Mesendoderm (in vitro differentiated cells): ENCODE results near the gene PLEKHG3.
A peak's percentile ranks its signal among the peaks of the same experiment; 100 is the strongest.

ENCODE experiments used
- DNase-seq: peaks from one replicate; pipeline ENCODE4 v3.0.0; 2013
- H2AK5ac ChIP-seq: 2 replicates; pipeline ENCODE4 v1.6.1; 2013; ENCODE audit warnings: low read length, inconsistent platforms
- H2BK120ac ChIP-seq: 2 replicates; pipeline ENCODE4 v1.6.1; 2013; ENCODE audit warnings: low read depth, mild to moderate bottlenecking, low read length, moderate library complexity, mixed read lengths
- H2BK15ac ChIP-seq: replicated peaks from 2 replicates; pipeline ENCODE4 v1.6.1; 2013; ENCODE audit warnings: low read depth, mild to moderate bottlenecking, moderate library complexity
- H2BK5ac ChIP-seq: 2 replicates; pipeline ENCODE4 v1.6.1; 2013; ENCODE audit warnings: low read length, inconsistent platforms
- H3K18ac ChIP-seq: 2 replicates; pipeline ENCODE4 v1.6.1; 2013; ENCODE audit warnings: mild to moderate bottlenecking, low read length, mixed read lengths
- H3K23ac ChIP-seq: one replicate; pipeline ENCODE4 v1.6.1; 2013; ENCODE audit warnings: low read length
- H3K27ac ChIP-seq: 2 replicates; pipeline ENCODE4 v1.5.1; 2013; ENCODE audit warnings: low read depth, mild to moderate bottlenecking, inconsistent platforms, low read length, moderate library complexity
- H3K27me3 ChIP-seq: 2 replicates; pipeline ENCODE4 v1.6.1; 2013; ENCODE audit warnings: low read length, control low read depth, mild to moderate bottlenecking, inconsistent platforms; ENCODE audit not compliant: insufficient read depth, poor library complexity
- H3K36me3 ChIP-seq: 2 replicates; pipeline ENCODE4 v1.6.1; 2013; ENCODE audit warnings: low read length, inconsistent platforms; ENCODE audit not compliant: control insufficient read depth, insufficient read depth
- H3K4ac ChIP-seq: one replicate; pipeline ENCODE4 v1.6.1; 2013; ENCODE audit warnings: low read depth, mild to moderate bottlenecking, low read length, moderate library complexity
- H3K4me1 ChIP-seq: 2 replicates; pipeline ENCODE4 v1.6.1; 2013; ENCODE audit warnings: low read depth, low read length, inconsistent platforms; ENCODE audit not compliant: control insufficient read depth
- H3K4me2 ChIP-seq: 2 replicates; pipeline ENCODE4 v1.6.1; 2013; ENCODE audit warnings: low read length
- H3K4me3 ChIP-seq: 2 replicates; pipeline ENCODE4 v1.5.1; 2013; ENCODE audit warnings: mild to moderate bottlenecking, low read length
- H3K56ac ChIP-seq: one replicate; pipeline ENCODE4 v1.6.1; 2013; ENCODE audit warnings: low read length
- H3K79me1 ChIP-seq: 2 replicates; pipeline ENCODE4 v1.6.1; 2013; ENCODE audit warnings: low read length, inconsistent platforms
- H3K79me2 ChIP-seq: 2 replicates; pipeline ENCODE4 v1.6.1; 2013; ENCODE audit warnings: mild to moderate bottlenecking, low read length; ENCODE audit not compliant: control insufficient read depth, insufficient read depth
- H3K9ac ChIP-seq: 2 replicates; pipeline ENCODE4 v1.6.1; 2013; ENCODE audit warnings: low read length, inconsistent platforms
- H4K5ac ChIP-seq: one replicate; pipeline ENCODE4 v1.6.1; 2013; ENCODE audit warnings: low read length
- H4K8ac ChIP-seq: one replicate; pipeline ENCODE4 v1.6.1; 2013; ENCODE audit warnings: low read depth, mild to moderate bottlenecking, control low read depth, low read length, moderate library complexity
- WGBS: extraction: QIAGEN DNeasy Blood & Tissue Kit; methylation state at CpG from one replicate; pipeline ENCODE4 v1.1.7; 2013; ENCODE audit warnings: low lambda C conversion rate, missing lambda C conversion rate; ENCODE audit not compliant: insufficient coverage; ENCODE audit errors: extremely low coverage; 5-methylcytosine and 5-hydroxymethylcytosine counted together

PLEKHG3 gene

GRCh38 chr14:64745511-64746091 lies 41.4 kb downstream of the PLEKHG3 start:
- Histone ChIP-seq H2BK15ac (no peak overlapping the region), H2AK5ac (no peak overlapping the region), H3K23ac (no peak overlapping the region), H4K8ac (no peak overlapping the region), H2BK120ac (no peak overlapping the region), H3K4me2 (no peak overlapping the region), H3K4me1 (no peaks in the 10 kb centered on the region), H3K79me1 (no peaks in the 10 kb centered on the region), H2BK5ac (no peak overlapping the region), H4K5ac (no peak overlapping the region), H3K18ac (no peak overlapping the region), H3K27me3 (no peaks in the 10 kb centered on the region), H3K4me3 (no peak overlapping the region), H3K4ac (no peak overlapping the region), H3K79me2 (no peaks in the 10 kb centered on the region), H3K56ac (no peak overlapping the region), H3K9ac (no peak overlapping the region), H3K27ac (no peak overlapping the region), H3K36me3 (peaks cover 16% of the 10 kb centered on the region)
- peak; percentile 76 for DNase-seq
- whole genome bisulfite sequencing, result no CpG with 5 or more reads among the region's 8 CpGs

DNA sequence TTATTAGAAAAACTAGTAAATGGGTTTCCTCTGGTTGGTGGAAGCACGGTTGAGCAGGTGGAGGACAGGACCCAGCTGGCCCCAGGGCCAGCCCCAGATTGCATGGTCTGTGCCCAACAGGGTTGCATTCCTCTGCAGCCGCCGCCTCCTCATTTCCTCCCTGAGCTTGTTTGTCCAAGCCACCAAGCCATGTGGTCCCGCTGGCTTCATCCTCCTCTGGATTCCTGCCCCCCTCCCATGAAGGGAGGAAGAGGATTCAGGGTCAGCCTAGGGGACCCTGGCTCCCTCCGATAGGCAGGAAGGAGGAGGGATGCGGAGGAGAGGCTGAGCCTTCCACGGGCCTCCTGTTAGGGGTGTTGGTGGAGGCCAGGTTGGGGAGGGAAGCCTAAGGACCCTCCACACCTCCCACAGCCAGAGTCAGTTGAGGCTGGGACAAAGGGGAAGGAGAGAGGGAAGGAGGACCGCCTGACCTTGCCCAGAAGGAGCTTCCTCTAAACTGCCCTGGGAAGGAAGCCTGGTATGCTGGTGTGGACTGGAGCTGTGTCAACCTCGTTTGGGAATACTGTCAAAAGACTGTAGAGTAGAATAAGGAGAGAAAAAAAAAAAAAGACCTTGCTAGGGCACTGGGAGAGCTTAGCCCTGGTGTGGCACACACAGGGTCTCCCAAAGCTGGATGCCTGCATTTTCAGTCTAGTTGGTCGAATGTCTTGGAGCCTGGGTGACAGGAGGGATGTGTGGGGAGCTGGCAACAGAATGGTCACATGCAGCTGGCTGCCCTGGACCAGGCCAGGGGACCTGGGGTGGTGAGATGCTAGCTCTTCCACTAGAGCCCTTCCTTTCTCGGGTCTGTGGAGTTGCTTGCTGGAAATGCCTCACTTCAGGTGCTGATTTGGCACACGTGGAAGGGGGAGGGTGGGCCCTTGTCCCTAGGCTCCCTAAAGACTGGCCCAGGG lies 42.4 kb downstream of the PLEKHG3 start:
- H3K4me2 ChIP-seq, result no peak overlapping the region
- H3K79me2 ChIP-seq, result no peaks in the 10 kb centered on the region
- H4K8ac ChIP-seq, result no peak overlapping the region
- H2BK5ac ChIP-seq, result no peak overlapping the region
- H3K23ac ChIP-seq, result no peak overlapping the region
- DNase-seq, result no peak
- WGBS, result no CpG with 5 or more reads among the region's 12 CpGs
- H3K27ac ChIP-seq, result no peak overlapping the region
- no peak overlapping the region for H3K56ac ChIP-seq
- H4K5ac ChIP-seq, result no peak overlapping the region
- no peak overlapping the region for H3K4me3 ChIP-seq
- H3K27me3 ChIP-seq, result no peaks in the 10 kb centered on the region
- H3K18ac ChIP-seq, result no peak overlapping the region
- H3K4ac ChIP-seq, result no peak overlapping the region
- H3K9ac ChIP-seq, result no peak overlapping the region
- no peaks in the 10 kb centered on the region for H3K79me1 ChIP-seq
- no peak overlapping the region for H2BK15ac ChIP-seq
- peaks cover 8% of the 10 kb centered on the region for H3K36me3 ChIP-seq
- H2AK5ac ChIP-seq, result no peak overlapping the region
- no peaks in the 10 kb centered on the region for H3K4me1 ChIP-seq
- no peak overlapping the region for H2BK120ac ChIP-seq

GRCh38 chr14:64747327-64747726 lies 43.1 kb downstream of the PLEKHG3 start:
- Histone ChIP-seq H2BK120ac (no peak overlapping the region), H3K36me3 (peaks cover 6% of the 10 kb centered on the region), H3K79me1 (no peaks in the 10 kb centered on the region), H2BK5ac (no peak overlapping the region), H3K27ac (no peak overlapping the region), H4K8ac (no peak overlapping the region), H3K4me3 (no peak overlapping the region), H4K5ac (no peak overlapping the region), H3K4me2 (no peak overlapping the region), H3K18ac (no peak overlapping the region), H3K27me3 (no peaks in the 10 kb centered on the region), H2AK5ac (no peak overlapping the region), H3K4ac (no peak overlapping the region), H3K9ac (no peak overlapping the region), H3K23ac (no peak overlapping the region), H3K79me2 (no peaks in the 10 kb centered on the region), H3K4me1 (no peaks in the 10 kb centered on the region), H3K56ac (no peak overlapping the region), H2BK15ac (no peak overlapping the region)
- no CpG with 5 or more reads among the region's 5 CpGs for WGBS
- no peak for DNase-seq

DNA sequence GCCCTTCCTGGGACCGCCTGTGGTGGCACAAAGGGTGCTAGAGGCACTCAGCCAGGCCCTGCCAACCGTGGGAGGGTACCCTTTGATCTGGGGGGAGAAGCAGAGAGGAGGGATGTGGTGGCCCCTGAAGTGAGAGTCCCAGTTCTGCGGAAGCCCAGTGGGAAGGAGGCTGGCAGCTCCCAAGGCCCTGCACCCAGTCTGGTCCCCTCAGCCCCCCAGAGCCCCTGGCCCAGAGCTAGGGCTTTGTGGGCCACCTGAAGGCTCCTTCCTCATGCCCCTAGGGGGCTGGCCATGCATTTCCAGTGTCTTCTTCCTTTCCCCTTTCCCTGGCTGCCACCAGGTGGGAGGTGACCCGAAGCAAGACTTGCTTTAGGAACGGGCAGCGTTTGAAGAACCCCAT lies 44.3 kb downstream of the PLEKHG3 start:
- H3K27ac ChIP-seq, result no peak overlapping the region
- DNase-seq, result no peak
- H4K8ac ChIP-seq, result no peak overlapping the region
- no peaks in the 10 kb centered on the region for H3K79me1 ChIP-seq
- H3K27me3 ChIP-seq, result no peaks in the 10 kb centered on the region
- no peak overlapping the region for H3K9ac ChIP-seq
- no peak overlapping the region for H3K18ac ChIP-seq
- H3K4me1 ChIP-seq, result no peaks in the 10 kb centered on the region
- H3K79me2 ChIP-seq, result no peaks in the 10 kb centered on the region
- no peak overlapping the region for H3K4me2 ChIP-seq
- H2BK5ac ChIP-seq, result no peak overlapping the region
- H3K56ac ChIP-seq, result no peak overlapping the region
- no peak overlapping the region for H3K4ac ChIP-seq
- no peak overlapping the region for H2BK15ac ChIP-seq
- H4K5ac ChIP-seq, result no peak overlapping the region
- H3K23ac ChIP-seq, result no peak overlapping the region
- no peak overlapping the region for H2AK5ac ChIP-seq
- H2BK120ac ChIP-seq, result no peak overlapping the region
- H3K4me3 ChIP-seq, result no peak overlapping the region
- peaks cover 3% of the 10 kb centered on the region for H3K36me3 ChIP-seq
- WGBS, result no CpG with 5 or more reads among the region's 6 CpGs

- H3K79me2 ChIP-seq, result no peaks in the 10 kb centered on the region
- H3K18ac ChIP-seq, result no peak overlapping the region
- no peak overlapping the region for H3K27ac ChIP-seq
- H3K9ac ChIP-seq, result no peak overlapping the region
- H2BK15ac ChIP-seq, result no peak overlapping the region
- no peak overlapping the region for H3K4me3 ChIP-seq
- H3K56ac ChIP-seq, result no peak overlapping the region
- no peak overlapping the region for H3K4ac ChIP-seq
- H3K4me1 ChIP-seq, result no peaks in the 10 kb centered on the region
- H2BK120ac ChIP-seq, result no peak overlapping the region
- no peak overlapping the region for H4K8ac ChIP-seq
- no peak overlapping the region for H4K5ac ChIP-seq
- no peak overlapping the region for H2BK5ac ChIP-seq
- peaks cover under 1% of the 10 kb centered on the region for H3K36me3 ChIP-seq
- H3K4me2 ChIP-seq, result no peak overlapping the region
- DNase-seq, result no peak
- no peak overlapping the region for H3K23ac ChIP-seq
- H2AK5ac ChIP-seq, result no peak overlapping the region
- no peaks in the 10 kb centered on the region for H3K79me1 ChIP-seq
- H3K27me3 ChIP-seq, result no peaks in the 10 kb centered on the region
- no CpG with 5 or more reads among the region's 51 CpGs for WGBS
These were observed 44.9 kb downstream of the PLEKHG3 start for GRCh38 chr14:64748995-64749714.
